ENCODE results near the gene SNTA1. TPM values are rescaled to one million over a fixed set of nuclear protein-coding genes. Genes with fewer than 3 reads are reported as not detected.
"Not testable (repeated sequence)": the region's sequence is repeated elsewhere in the genome, so short reads cannot be mapped to it uniquely, and the experiment has no call there.

SNTA1 gene
- total and polyA plus RNA-seq, 2 of the 13 experiments (the other 11 are each of a cell fraction or from before 2014, with no cell fraction given): 16.4 to 18.3 TPM

DNA sequence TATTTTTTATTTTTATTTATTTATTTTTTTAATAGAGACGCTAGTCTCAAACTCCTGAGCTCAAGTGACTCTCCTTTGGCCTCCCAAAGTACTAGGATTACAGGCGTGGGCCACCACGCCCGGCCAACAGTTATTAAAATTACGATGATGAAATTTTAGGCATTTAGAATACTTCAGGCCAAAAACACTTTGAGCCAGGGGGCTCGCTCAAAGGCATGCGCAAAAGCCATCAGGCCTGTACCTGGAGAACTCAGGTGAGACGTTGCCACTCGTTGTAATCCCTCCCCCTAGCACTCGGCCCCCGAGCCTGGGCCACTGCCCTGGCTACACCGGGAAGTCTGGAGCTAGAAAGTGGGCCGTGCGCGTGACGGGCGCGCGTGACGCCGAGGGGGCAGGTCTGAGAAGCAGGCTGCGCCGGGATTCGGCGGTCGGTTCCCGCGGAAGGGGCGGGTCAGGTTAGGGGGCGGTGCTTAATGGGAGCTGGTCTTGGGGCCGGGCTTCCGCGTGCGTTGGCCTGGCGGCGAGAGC lies 46.0 kb upstream of the SNTA1 start (continued):
- TF ChIP-seq FOXK1 (CRISPR knock-in tag; IDR thresholded peaks at IDR 0.05; ENCODE audit: borderline replicate concordance, low read depth) (peak; percentile 76; the same call in 1 of the 2 replicates), DPF2 (CRISPR knock-in tag; IDR thresholded peaks at IDR 0.05; ENCODE audit: borderline replicate concordance, low read depth) (0 out of 2 replicates have a peak, but pooled peaks have one; percentile 27), ZNF607 (CRISPR knock-in tag; IDR thresholded peaks at IDR 0.05; ENCODE audit: borderline replicate concordance) (peak; percentile 85; the same call in 1 of the 2 replicates)
- TF ChIP-seq, protein P1, sequence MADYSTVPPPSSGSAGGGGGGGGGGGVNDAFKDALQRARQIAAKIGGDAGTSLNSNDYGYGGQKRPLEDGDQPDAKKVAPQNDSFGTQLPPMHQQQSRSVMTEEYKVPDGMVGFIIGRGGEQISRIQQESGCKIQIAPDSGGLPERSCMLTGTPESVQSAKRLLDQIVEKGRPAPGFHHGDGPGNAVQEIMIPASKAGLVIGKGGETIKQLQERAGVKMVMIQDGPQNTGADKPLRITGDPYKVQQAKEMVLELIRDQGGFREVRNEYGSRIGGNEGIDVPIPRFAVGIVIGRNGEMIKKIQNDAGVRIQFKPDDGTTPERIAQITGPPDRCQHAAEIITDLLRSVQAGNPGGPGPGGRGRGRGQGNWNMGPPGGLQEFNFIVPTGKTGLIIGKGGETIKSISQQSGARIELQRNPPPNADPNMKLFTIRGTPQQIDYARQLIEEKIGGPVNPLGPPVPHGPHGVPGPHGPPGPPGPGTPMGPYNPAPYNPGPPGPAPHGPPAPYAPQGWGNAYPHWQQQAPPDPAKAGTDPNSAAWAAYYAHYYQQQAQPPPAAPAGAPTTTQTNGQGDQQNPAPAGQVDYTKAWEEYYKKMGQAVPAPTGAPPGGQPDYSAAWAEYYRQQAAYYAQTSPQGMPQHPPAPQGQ (CRISPR knock-in tag; IDR thresholded peaks at IDR 0.05; ENCODE audit: borderline replicate concordance): 0 out of 2 replicates have a peak, but pooled peaks have one; percentile 73

DNA sequence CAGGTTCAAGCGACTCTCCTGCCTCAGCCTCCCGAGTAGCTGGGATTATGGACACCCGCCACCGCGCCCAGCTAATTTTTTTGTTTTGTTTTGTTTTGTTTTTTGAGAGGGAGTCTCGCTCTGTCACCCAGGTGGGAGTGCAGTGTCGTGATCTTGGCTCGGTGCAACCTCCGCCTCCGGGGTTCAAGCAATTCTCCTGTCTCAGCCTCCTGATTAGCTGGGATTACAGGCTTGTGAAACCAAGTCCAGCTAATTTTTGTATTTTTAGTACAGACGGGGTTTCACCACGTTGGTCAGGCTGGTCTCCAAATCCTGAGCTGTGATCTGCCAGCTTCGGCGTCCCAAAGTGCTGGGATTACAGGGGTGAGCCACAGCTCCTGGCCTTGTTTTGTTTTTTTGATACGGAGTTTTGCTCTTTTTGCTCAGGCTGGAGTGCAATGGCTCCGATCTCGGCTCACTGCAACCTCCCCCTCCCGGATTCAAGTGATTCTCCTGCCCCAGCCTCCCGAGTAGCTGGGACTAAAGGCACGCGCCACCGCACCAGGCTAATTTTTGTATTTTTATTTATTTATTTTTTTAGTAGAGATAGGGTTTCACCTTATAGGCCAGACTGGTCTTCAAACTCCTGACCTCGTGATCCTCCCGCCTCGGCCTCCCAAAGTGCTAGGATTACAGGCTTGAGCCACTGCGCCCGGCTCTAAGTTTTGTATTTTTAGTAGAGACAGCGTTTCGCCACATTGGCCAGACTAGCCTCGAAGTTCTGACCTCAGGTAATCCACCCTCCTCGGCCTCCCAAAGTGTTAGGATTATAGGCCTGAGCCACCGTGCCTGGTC lies 45.3 kb upstream of the SNTA1 start:
- FAIRE-seq; DNase-seq (ENCODE audit: low spot score); H3K27me3 ChIP-seq (ENCODE audit: control insufficient read depth in 1 of 2, insufficient read depth in 2 of 2, low read length in 2 of 2); in situ Hi-C loops (cut with HindIII; ENCODE audit: extremely low pct_ligation_motif_present, low pct_unique_long_range_greater_than_20kb); H3K36me3 ChIP-seq (replicated peaks in 1 of 2; ENCODE audit: control insufficient read depth in 1 of 2, insufficient read depth in 2 of 2, low read length in 2 of 2); H2AFZ ChIP-seq (ENCODE audit: low read length); ATAC-seq; CTCF ChIA-PET (ENCODE audit: low intra/inter-chr PET ratio, low total read pairs); BruUV-seq (replicated peaks); H3K9me3 ChIP-seq (ENCODE audit: low read length); TF ChIP-seq TCF12 (IDR thresholded peaks at IDR 0.05): not testable (repeated sequence)
- peaks cover 12% of the 10 kb centered on the region; the same call in 1 of the 2 replicates for H4K20me1 ChIP-seq (ENCODE audit: insufficient read depth, low read length)
- peak overlapping the region; percentile 83 for H3K4me2 ChIP-seq (ENCODE audit: low read depth, low read length)
- H3K4me1 ChIP-seq (ENCODE audit: insufficient read depth, low read length): peaks cover 32% of the 10 kb centered on the region
- peaks cover 32% of the 10 kb centered on the region for H3K79me2 ChIP-seq (ENCODE audit: insufficient read depth, low read length)
- peak overlapping the region; percentile 79 for H3K9ac ChIP-seq (ENCODE audit: insufficient read depth, low read depth, low read length)
- WGBS (ENCODE audit: low lambda C conversion rate): 89% methylated on average over 32 of the region's 32 CpGs
- intact Hi-C loops (cut with micrococcal nuclease; ENCODE audit: unreplicated experiment): loop anchor here (2.0 kb wide), 1 partner anchor 24 kb away; no protein-coding TSS in a partner anchor
- H3K27ac ChIP-seq (ENCODE audit: extremely low read length, insufficient read depth, low read length): peak overlapping the region; percentile 75
- H3K4me3 ChIP-seq (replicated peaks in 1 of 3; ENCODE audit: insufficient read depth in 1 of 3, low read depth in 2 of 3, low read length in 3 of 3): peak overlapping the region; percentile 65 to 79 (median 71); a peak in 5 of 6 replicates
- POLR2A ChIA-PET: interaction anchor here (0.9 to 2.5 kb wide), 32 partner anchors 10 to 504 kb away, joined by 3 to 28 read pairs (median 6); partner anchors contain the start of genes ACTL10, CDK5RAP1, RALY and SNTA1
- 0 out of 2 replicates have a peak, but pooled peaks have one; percentile 38 for TF ChIP-seq TCF12 (CRISPR knock-in tag; IDR thresholded peaks at IDR 0.05)
- peak; percentile 37; the same call in 1 of the 2 replicates for TF ChIP-seq ZBTB38 (CRISPR knock-in tag; IDR thresholded peaks at IDR 0.05)
- TF ChIP-seq ZSCAN5A (CRISPR knock-in tag; IDR thresholded peaks at IDR 0.05; ENCODE audit: borderline replicate concordance): 0 out of 2 replicates have a peak, but pooled peaks have one; percentile 21
- TF ChIP-seq SNAPC2 (CRISPR knock-in tag; IDR thresholded peaks at IDR 0.05): 0 out of 2 replicates have a peak, but pooled peaks have one; percentile 35
- 0 out of 2 replicates have a peak, but pooled peaks have one; percentile 36 for TF ChIP-seq ZNF441 (CRISPR knock-in tag; IDR thresholded peaks at IDR 0.05; ENCODE audit: borderline replicate concordance)
- 0 out of 2 replicates have a peak, but pooled peaks have one; percentile 8 for TF ChIP-seq ZNF275 (CRISPR knock-in tag; IDR thresholded peaks at IDR 0.05; ENCODE audit: borderline replicate concordance)
- TF ChIP-seq, protein P2, sequence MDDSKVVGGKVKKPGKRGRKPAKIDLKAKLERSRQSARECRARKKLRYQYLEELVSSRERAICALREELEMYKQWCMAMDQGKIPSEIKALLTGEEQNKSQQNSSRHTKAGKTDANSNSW (CRISPR knock-in tag; IDR thresholded peaks at IDR 0.05; ENCODE audit: borderline replicate concordance): 0 out of 2 replicates have a peak, but pooled peaks have one; percentile 50
